Suppressor macrophage treated with lipopolysaccharide for 4 hours (primary cell): Measurements from ENCODE around the gene SLCO1B1.
"Not testable (repeated sequence)": the region's sequence is repeated elsewhere in the genome, so short reads cannot be mapped to it uniquely, and the experiment has no call there.

Experiments used
- DNase-seq: peaks from one replicate; pipeline ENCODE4 v3.0.0-alpha.2; 2020

The SLCO1B1 gene

GRCh38 chr12:21130998-21131397, at the start of gene SLCO1B1:
Gene SLCO1B1, plus strand, starts transcription at chr12:21131194. Its CDS starts 10,381 bp downstream, at chr12:21141575.
- no peak for DNase-seq

GRCh38 chr12:21084753-21085152, 46.2 kb upstream of the SLCO1B1 start:
- not testable (repeated sequence) for DNase-seq

- DNase-seq: no peak
These were observed 19.3 kb upstream of the SLCO1B1 start for GRCh38 chr12:21111732-21112131.

GRCh38 chr12:21113266-21113665, 17.7 kb upstream of the SLCO1B1 start:
- DNase-seq: no peak

- DNase-seq: no peak
These were observed 13.0 kb upstream of the SLCO1B1 start for GRCh38 chr12:21117995-21118394.

- no peak for DNase-seq
These were observed 12.2 kb upstream of the SLCO1B1 start for GRCh38 chr12:21118760-21119159.

GRCh38 chr12:21129351-21129750, 1.6 kb upstream of the SLCO1B1 start:
- DNase-seq: no peak

GRCh38 chr12:21129906-21130305, 1.1 kb upstream of the SLCO1B1 start:
- no peak for DNase-seq

- DNase-seq: not testable (repeated sequence)
These were observed 6.5 kb downstream of the SLCO1B1 start for GRCh38 chr12:21137318-21137999.

- DNase-seq: no peak
These were observed 7.0 kb downstream of the SLCO1B1 start for GRCh38 chr12:21138016-21138415.

GRCh38 chr12:21144309-21144708, 13.3 kb downstream of the SLCO1B1 start:
- no peak for DNase-seq

- DNase-seq: not testable (repeated sequence)
These were observed 18.9 kb downstream of the SLCO1B1 start for GRCh38 chr12:21149861-21150260.

- no peak for DNase-seq
These were observed 20.2 kb downstream of the SLCO1B1 start for GRCh38 chr12:21151184-21151583.

GRCh38 chr12:21155522-21156351, 24.7 kb downstream of the SLCO1B1 start:
- no peak for DNase-seq

GRCh38 chr12:21165048-21165447, 34.1 kb downstream of the SLCO1B1 start:
- no peak for DNase-seq

- peak; percentile 45 for DNase-seq
These were observed 39.0 kb downstream of the SLCO1B1 start for GRCh38 chr12:21169878-21170472.

- DNase-seq: no peak
These were observed 41.1 kb downstream of the SLCO1B1 start for GRCh38 chr12:21172079-21172478.

- DNase-seq: no peak
These were observed 52.8 kb downstream of the SLCO1B1 start for GRCh38 chr12:21183721-21184275.

GRCh38 chr12:21190016-21190415, 59.0 kb downstream of the SLCO1B1 start:
- no peak for DNase-seq

GRCh38 chr12:21214433-21214832, 83.4 kb downstream of the SLCO1B1 start:
- not testable (repeated sequence) for DNase-seq

- DNase-seq: no peak
These were observed 88.2 kb downstream of the SLCO1B1 start for GRCh38 chr12:21219206-21219605.

GRCh38 chr12:21220266-21220665, 89.3 kb downstream of the SLCO1B1 start:
- no peak for DNase-seq

- DNase-seq: no peak
These were observed 90.1 kb downstream of the SLCO1B1 start for GRCh38 chr12:21221072-21221471.
